Calu3 (cell line): Measurements from ENCODE around the gene TSGA10. TPM values are rescaled to one million over a fixed set of nuclear protein-coding genes. Genes with fewer than 3 reads are reported as not detected.

Source experiments
- BruUV-seq: library from RNA; stranded (reverse); fragments of 400-500 nt; replicated peaks from 2 replicates; lab custom pipeline; 2021; lab: Mats Ljungman, UMichigan
- CTCF ChIA-PET: fragments of 300-600 bp; sonication (Branson Sonifier 250); formaldehyde crosslinking; loops from one replicate; lab custom pipeline; 2022; ENCODE audit warnings: antibody characterized with exemption; lab: Charles Lee
- DNase-seq: peaks from one replicate; pipeline ENCODE4 v3.0.0; 2022
- H3K27ac Mint-ChIP-seq: one replicate; pipeline ENCODE4 v1.8.0; 2022; ENCODE audit warnings: mixed read lengths; ENCODE audit not compliant: unreplicated experiment
- H3K27me3 Mint-ChIP-seq: one replicate; pipeline ENCODE4 v1.8.0; 2022; ENCODE audit warnings: mixed read lengths; ENCODE audit not compliant: unreplicated experiment
- H3K36me3 Mint-ChIP-seq: one replicate; pipeline ENCODE4 v1.8.0; 2022; ENCODE audit warnings: mild to moderate bottlenecking, moderate library complexity, mixed read lengths; ENCODE audit not compliant: insufficient read depth, unreplicated experiment
- H3K4me1 Mint-ChIP-seq: one replicate; pipeline ENCODE4 v1.8.0; 2022; ENCODE audit warnings: mild to moderate bottlenecking, low read depth, mixed read lengths; ENCODE audit not compliant: unreplicated experiment
- H3K4me3 Mint-ChIP-seq: one replicate; pipeline ENCODE4 v1.8.0; 2022; ENCODE audit warnings: mild to moderate bottlenecking, low read depth, moderate library complexity, mixed read lengths; ENCODE audit not compliant: unreplicated experiment
- H3K9me3 Mint-ChIP-seq: one replicate; pipeline ENCODE4 v1.8.0; 2022; ENCODE audit warnings: low read depth, mixed read lengths; ENCODE audit not compliant: unreplicated experiment
- CTCF ChIP-seq: fragments of 200-600 bp; IDR thresholded peaks from one replicate; pipeline ENCODE4 v1.8.0; 2022; ENCODE audit warnings: antibody characterized with exemption; ENCODE audit not compliant: unreplicated experiment
- intact Hi-C: fragments of 100-400 bp; cut with micrococcal nuclease; formaldehyde crosslinking; loops from one replicate; pipeline ENCODE4 v1.10.0; 2022; ENCODE audit not compliant: unreplicated experiment
- total RNA-seq: library from RNA; stranded (reverse); gene quantifications from 2 replicates; pipeline ENCODE4 v1.2.3, GENCODE V29; 2022

The TSGA10 gene
- total RNA-seq, 1 experiment from 2014 or later, result 14.2 TPM

- Mint-ChIP-seq H3K27me3 (no peaks in the 10 kb centered on the region), H3K27ac (no peak overlapping the region), H3K4me1 (no peaks in the 10 kb centered on the region), H3K36me3 (no peaks in the 10 kb centered on the region), H3K9me3 (no peaks in the 10 kb centered on the region), H3K4me3 (no peak overlapping the region)
- BruUV-seq, result no TSS peak
- intact Hi-C loops, result no loop called here
- CTCF ChIA-PET, result no interaction called here
- no peak for TF ChIP-seq CTCF
- DNase-seq, result no peak
These were observed 70.5 kb downstream of the TSGA10 start for GRCh38 chr2:99084256-99084655.

GRCh38 chr2:99081891-99082290 is 72.9 kb downstream of the TSGA10 start:
- no TSS peak for BruUV-seq
- intact Hi-C loops, result no loop called here
- DNase-seq, result no peak
- no peak for TF ChIP-seq CTCF
- Mint-ChIP-seq H3K9me3 (no peaks in the 10 kb centered on the region), H3K27me3 (no peaks in the 10 kb centered on the region), H3K36me3 (no peaks in the 10 kb centered on the region), H3K4me3 (no peak overlapping the region), H3K27ac (no peak overlapping the region), H3K4me1 (no peaks in the 10 kb centered on the region)
- CTCF ChIA-PET, result no interaction called here

DNA sequence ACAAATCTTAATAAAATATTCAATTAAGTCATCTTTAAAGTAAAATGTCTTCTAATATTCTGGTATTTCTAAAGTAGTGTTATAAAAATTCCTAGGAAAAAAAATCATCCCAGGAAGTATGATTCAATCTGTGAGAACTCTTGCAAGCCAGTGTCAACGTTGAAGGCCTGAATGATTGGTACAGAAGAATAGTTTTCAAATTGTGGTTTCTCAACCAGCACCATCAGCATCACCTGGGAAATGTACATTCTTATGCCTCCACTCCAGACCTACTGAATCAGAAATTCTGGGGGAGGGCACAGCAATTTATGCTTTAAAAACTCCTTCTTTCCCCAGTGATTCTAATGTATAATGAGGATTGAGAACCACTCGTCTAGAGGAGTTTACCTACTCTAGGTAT is 75.5 kb downstream of the TSGA10 start:
- Mint-ChIP-seq H3K27me3 (no peaks in the 10 kb centered on the region), H3K9me3 (no peaks in the 10 kb centered on the region), H3K27ac (no peak overlapping the region), H3K4me1 (no peaks in the 10 kb centered on the region), H3K4me3 (no peak overlapping the region), H3K36me3 (no peaks in the 10 kb centered on the region)
- no TSS peak for BruUV-seq
- CTCF ChIA-PET, result no interaction called here
- TF ChIP-seq CTCF, result no peak
- DNase-seq, result no peak
- intact Hi-C loops, result no loop called here

- H3K27me3 Mint-ChIP-seq, result no peaks in the 10 kb centered on the region
- BruUV-seq, result no TSS peak
- no peaks in the 10 kb centered on the region for H3K36me3 Mint-ChIP-seq
- DNase-seq, result no peak
- H3K27ac Mint-ChIP-seq, result no peak overlapping the region
- no peaks in the 10 kb centered on the region for H3K4me1 Mint-ChIP-seq
- CTCF ChIA-PET, result no interaction called here
- H3K4me3 Mint-ChIP-seq, result no peak overlapping the region
- no peak for TF ChIP-seq CTCF
- intact Hi-C loops, result no loop called here
- H3K9me3 Mint-ChIP-seq, result no peaks in the 10 kb centered on the region
These were observed 82.2 kb downstream of the TSGA10 start for GRCh38 chr2:99072551-99072950.
